Activated T-cell treated with anti-CD3 and anti-CD28 coated beads, Interleukin-2, amount 50 U/mL, for 72 hours (primary cell): Measurements from ENCODE around the gene SLIT1. TPM values are rescaled to one million over a fixed set of nuclear protein-coding genes. Genes with fewer than 3 reads are reported as not detected.

Experiments used
- ATAC-seq, 2 donors: fragments of 150-1000 bp; cut with Tn5 transposase; replicated peaks in 1 of 2; 2 replicates each; pipeline ENCODE4 v1.10.0; 2021; ENCODE audit warnings: moderate library complexity in 2 of 2, mild to moderate bottlenecking in 1 of 2
- DNase-seq, 2 donors: peaks; one replicate each; pipeline ENCODE4 v3.0.0; 2021 to 2022; ENCODE audit warnings: mixed read lengths in 1 of 2
- H3K27ac Mint-ChIP-seq: one replicate; pipeline ENCODE4 v1.8.0; 2022; ENCODE audit warnings: mild to moderate bottlenecking, moderate library complexity, mixed read lengths
- H3K27me3 Mint-ChIP-seq: one replicate; pipeline ENCODE4 v1.8.0; 2022; ENCODE audit warnings: low read depth, mixed read lengths
- H3K36me3 Mint-ChIP-seq, 2 donors: one replicate each; pipeline ENCODE4 v1.8.0; 2022; ENCODE audit warnings: mixed read lengths in 2 of 2, mild to moderate bottlenecking in 1 of 2; ENCODE audit not compliant: insufficient read depth in 2 of 2
- H3K4me1 Mint-ChIP-seq: one replicate; pipeline ENCODE4 v1.8.0; 2022; ENCODE audit warnings: low read depth, mixed read lengths
- H3K4me3 Mint-ChIP-seq, 2 donors: one replicate each; pipeline ENCODE4 v1.8.0; 2022; ENCODE audit warnings: mild to moderate bottlenecking in 2 of 2, mixed read lengths in 2 of 2, moderate library complexity in 2 of 2
- H3K9me3 Mint-ChIP-seq, 2 donors: one replicate each; pipeline ENCODE4 v1.8.0; 2022; ENCODE audit warnings: mixed read lengths in 2 of 2
- total RNA-seq, 2 donors: library from RNA; stranded (reverse); gene quantifications; one replicate each; pipeline ENCODE4 v1.2.3, GENCODE V29; 2022

The SLIT1 gene
- total RNA-seq, 2 donors from 2014 or later: 0.65 to 1.3 TPM

- H3K4me1 Mint-ChIP-seq: no peaks in the 10 kb centered on the region
- no peak for DNase-seq
- no peak overlapping the region for H3K27ac Mint-ChIP-seq
- H3K36me3 Mint-ChIP-seq: peaks cover 0 to 2% of the 10 kb centered on the region in 2 donors
- ATAC-seq: no peak
- peaks cover 16% of the 10 kb centered on the region for H3K27me3 Mint-ChIP-seq
- H3K9me3 Mint-ChIP-seq: peaks cover 0 to 3% of the 10 kb centered on the region in 2 donors
- no peak overlapping the region for H3K4me3 Mint-ChIP-seq
Observed at GRCh38 chr10:97050205-97050745, 135.5 kb downstream of the SLIT1 start.

GRCh38 chr10:97049670-97050069 is 136.1 kb downstream of the SLIT1 start:
- no peak for ATAC-seq
- Mint-ChIP-seq H3K4me1 (no peaks in the 10 kb centered on the region), H3K36me3 (peaks cover 0 to 2% of the 10 kb centered on the region in 2 donors), H3K9me3 (peaks cover 0 to 3% of the 10 kb centered on the region in 2 donors), H3K27ac (no peak overlapping the region), H3K27me3 (peaks cover 16% of the 10 kb centered on the region), H3K4me3 (no peak overlapping the region)
- no peak for DNase-seq

GRCh38 chr10:97048649-97049427 is 136.9 kb downstream of the SLIT1 start:
- DNase-seq: no peak
- H3K9me3 Mint-ChIP-seq: peaks cover 0 to 3% of the 10 kb centered on the region in 2 donors
- H3K27ac Mint-ChIP-seq: no peak overlapping the region
- no peak for ATAC-seq
- H3K27me3 Mint-ChIP-seq: peaks cover 16% of the 10 kb centered on the region
- H3K36me3 Mint-ChIP-seq: peaks cover 0 to 2% of the 10 kb centered on the region in 2 donors
- H3K4me1 Mint-ChIP-seq: no peaks in the 10 kb centered on the region
- H3K4me3 Mint-ChIP-seq: no peak overlapping the region

- no peak for DNase-seq
- Mint-ChIP-seq H3K9me3 (peaks cover 0 to 3% of the 10 kb centered on the region in 2 donors), H3K27ac (no peak overlapping the region), H3K27me3 (peaks cover 8% of the 10 kb centered on the region), H3K4me1 (no peaks in the 10 kb centered on the region), H3K36me3 (peaks cover 0 to 2% of the 10 kb centered on the region in 2 donors), H3K4me3 (no peak overlapping the region)
- ATAC-seq: no peak
Observed at GRCh38 chr10:97047788-97048187, 138.0 kb downstream of the SLIT1 start.

- DNase-seq: no peak
- H3K27ac Mint-ChIP-seq: no peak overlapping the region
- peaks cover 5% of the 10 kb centered on the region for H3K27me3 Mint-ChIP-seq
- H3K36me3 Mint-ChIP-seq: peaks cover 0 to 2% of the 10 kb centered on the region in 2 donors
- H3K4me3 Mint-ChIP-seq: no peak overlapping the region
- peaks cover 0 to 3% of the 10 kb centered on the region in 2 donors for H3K9me3 Mint-ChIP-seq
- ATAC-seq: no peak
- H3K4me1 Mint-ChIP-seq: no peaks in the 10 kb centered on the region
Observed at GRCh38 chr10:97047083-97047736, 138.5 kb downstream of the SLIT1 start.

- Mint-ChIP-seq H3K4me1 (no peaks in the 10 kb centered on the region), H3K9me3 (peaks cover 0 to 3% of the 10 kb centered on the region in 2 donors), H3K36me3 (peaks cover 0 to 2% of the 10 kb centered on the region in 2 donors), H3K4me3 (no peak overlapping the region), H3K27me3 (peaks cover 5% of the 10 kb centered on the region), H3K27ac (no peak overlapping the region)
- DNase-seq: no peak
- no peak for ATAC-seq
Observed at GRCh38 chr10:97046456-97047082, 139.2 kb downstream of the SLIT1 start.

- Mint-ChIP-seq H3K27me3 (no peaks in the 10 kb centered on the region), H3K9me3 (no peaks in the 10 kb centered on the region), H3K4me1 (no peaks in the 10 kb centered on the region), H3K27ac (no peak overlapping the region), H3K4me3 (no peak overlapping the region), H3K36me3 (no peaks in the 10 kb centered on the region)
- DNase-seq (no peak), ATAC-seq (no peak)
Observed at GRCh38 chr10:97043563-97043855, 142.2 kb downstream of the SLIT1 start.

GRCh38 chr10:97042716-97043562 is 142.8 kb downstream of the SLIT1 start:
- H3K4me1 Mint-ChIP-seq: peaks cover 3% of the 10 kb centered on the region
- H3K36me3 Mint-ChIP-seq: no peaks in the 10 kb centered on the region

GRCh38 chr10:97042081-97042480 is 143.7 kb downstream of the SLIT1 start:
- ATAC-seq (no peak), DNase-seq (no peak)
- Mint-ChIP-seq H3K27me3 (no peaks in the 10 kb centered on the region), H3K27ac (no peak overlapping the region), H3K4me1 (peaks cover 12% of the 10 kb centered on the region), H3K9me3 (no peaks in the 10 kb centered on the region), H3K36me3 (no peaks in the 10 kb centered on the region), H3K4me3 (no peak overlapping the region)

More at GRCh38 chr10:97042716-97043562, 142.8 kb downstream of the SLIT1 start:
- ATAC-seq (no peak), DNase-seq (no peak)
- Mint-ChIP-seq H3K4me3 (no peak overlapping the region), H3K27ac (no peak overlapping the region), H3K9me3 (no peaks in the 10 kb centered on the region), H3K27me3 (no peaks in the 10 kb centered on the region)

GRCh38 chr10:97040706-97041105 is 145.1 kb downstream of the SLIT1 start:
- DNase-seq (no peak), ATAC-seq (no peak)
- Mint-ChIP-seq H3K27ac (no peak overlapping the region), H3K4me3 (no peak overlapping the region), H3K36me3 (no peaks in the 10 kb centered on the region), H3K27me3 (peaks cover 12% of the 10 kb centered on the region), H3K9me3 (no peaks in the 10 kb centered on the region), H3K4me1 (peaks cover 13% of the 10 kb centered on the region)

GRCh38 chr10:97040248-97040584 is 145.5 kb downstream of the SLIT1 start:
- Mint-ChIP-seq H3K4me3 (no peak overlapping the region), H3K36me3 (no peaks in the 10 kb centered on the region), H3K27me3 (peaks cover 14% of the 10 kb centered on the region), H3K27ac (no peak overlapping the region), H3K4me1 (peaks cover 13% of the 10 kb centered on the region), H3K9me3 (no peaks in the 10 kb centered on the region)
- DNase-seq: no peak
- ATAC-seq: no peak

- H3K36me3 Mint-ChIP-seq: no peaks in the 10 kb centered on the region
- no peak overlapping the region for H3K4me3 Mint-ChIP-seq
- peaks cover 14% of the 10 kb centered on the region for H3K27me3 Mint-ChIP-seq
- no peak for DNase-seq
- no peak overlapping the region for H3K27ac Mint-ChIP-seq
- no peaks in the 10 kb centered on the region for H3K9me3 Mint-ChIP-seq
- H3K4me1 Mint-ChIP-seq: peaks cover 13% of the 10 kb centered on the region
- no peak for ATAC-seq
Observed at GRCh38 chr10:97039538-97040247, 146.1 kb downstream of the SLIT1 start.
